GM18526 (cell line): ENCODE measurements around the gene AUTS2.

Experiments
- POLR2A ChIP-seq: IDR thresholded peaks from 3 replicates; pipeline ENCODE4 v1.6.1; 2011; ENCODE audit not compliant: insufficient read length; ENCODE audit errors: extremely low read depth

AUTS2 gene

DNA sequence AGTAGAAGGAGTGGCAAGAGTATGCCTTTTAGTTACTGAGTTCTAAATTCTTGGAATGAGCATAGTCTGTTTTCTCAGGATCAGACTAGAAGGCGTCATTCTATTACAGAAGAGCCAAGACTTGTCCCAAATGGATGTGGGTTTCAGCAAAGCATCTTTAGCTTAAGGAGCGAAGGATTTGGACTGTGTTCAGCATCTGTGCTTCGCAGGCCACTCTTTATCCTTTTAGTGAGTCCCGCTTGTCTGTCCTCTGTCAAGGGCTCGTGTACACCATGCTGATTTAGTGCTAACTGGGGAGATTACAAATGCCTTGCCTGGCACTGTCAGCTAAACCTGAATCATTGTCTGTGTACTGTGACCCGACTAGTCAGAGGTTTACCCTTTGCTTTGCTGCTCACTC is 465.7 kb downstream of the AUTS2 start:
- TF ChIP-seq POLR2A: no peak

DNA sequence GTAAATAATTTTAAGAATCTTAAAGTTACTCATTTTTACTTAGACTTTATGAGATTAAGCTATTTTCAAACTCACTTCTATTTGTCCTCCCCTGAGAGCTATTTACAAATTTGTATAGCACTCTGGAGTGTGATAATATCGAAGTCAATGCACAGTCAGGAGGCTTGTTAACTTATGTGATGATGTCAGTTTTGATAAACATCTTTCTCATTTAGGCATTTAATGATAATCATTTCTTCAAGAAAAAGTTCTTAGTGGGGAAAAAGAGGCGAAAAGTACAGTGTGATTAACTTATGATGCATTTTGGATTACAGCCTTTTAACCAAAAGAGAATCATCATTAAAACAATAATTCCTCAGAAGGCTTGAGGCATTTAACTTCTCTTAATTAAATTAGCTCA is 468.6 kb downstream of the AUTS2 start:
- no peak for TF ChIP-seq POLR2A

DNA sequence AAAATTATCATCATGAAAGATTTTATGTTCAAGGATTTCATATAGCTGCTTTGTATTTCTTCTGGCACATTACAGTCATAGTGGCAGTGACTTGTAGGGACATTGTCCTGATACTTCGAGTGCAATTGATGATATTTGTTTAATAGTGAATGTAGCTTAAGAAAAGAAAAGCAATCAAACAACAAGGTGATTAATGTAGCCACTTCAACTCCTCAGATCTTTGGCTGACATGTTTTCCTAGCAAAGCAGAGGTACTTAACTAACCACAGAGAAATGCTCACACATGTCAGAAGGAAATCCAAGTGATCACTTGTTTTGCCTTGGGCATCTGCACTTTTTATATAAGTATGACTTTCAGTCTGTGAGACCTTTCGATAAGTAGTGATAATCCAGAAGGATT is 470.3 kb downstream of the AUTS2 start:
- no peak for TF ChIP-seq POLR2A

DNA sequence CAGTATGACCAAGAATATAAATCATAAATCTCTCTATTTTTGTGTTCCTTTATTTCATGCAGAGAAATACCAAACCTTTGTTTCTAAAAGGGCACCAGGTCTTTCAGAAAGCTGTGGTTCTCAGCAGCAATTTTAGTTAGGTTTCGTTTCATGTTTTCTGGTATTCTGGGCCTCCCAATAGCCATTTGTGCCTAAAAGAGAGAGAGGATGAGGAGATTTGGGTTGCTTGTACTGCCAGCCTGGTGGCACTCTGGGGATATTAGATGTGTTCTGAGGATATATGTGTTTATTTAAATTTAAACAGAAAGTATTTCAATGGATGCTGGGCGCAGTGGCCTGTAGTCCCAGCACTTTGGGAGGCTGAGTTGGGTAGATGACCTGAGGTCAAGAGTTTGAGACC is 471.7 kb downstream of the AUTS2 start:
- TF ChIP-seq POLR2A: no peak

DNA sequence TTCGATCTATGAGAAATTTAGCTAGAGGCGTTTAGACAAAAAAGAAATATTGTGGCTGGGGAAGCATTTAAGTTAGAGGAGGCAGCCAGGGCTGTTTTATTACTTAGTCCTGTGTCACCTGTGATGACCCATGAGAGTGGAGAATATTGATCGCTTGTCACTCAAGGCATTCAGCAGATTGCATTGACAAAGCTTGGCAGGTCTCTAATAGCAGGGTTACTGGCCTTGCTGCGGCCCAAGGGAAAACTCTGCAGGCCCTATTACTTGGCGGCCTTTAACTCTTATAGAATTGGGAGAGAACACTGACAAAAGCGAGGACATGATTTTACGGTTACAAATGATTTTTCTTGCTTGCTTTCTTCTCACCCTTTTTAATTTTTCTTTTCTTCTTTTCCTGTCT is 473.5 kb downstream of the AUTS2 start:
- TF ChIP-seq POLR2A: no peak

DNA sequence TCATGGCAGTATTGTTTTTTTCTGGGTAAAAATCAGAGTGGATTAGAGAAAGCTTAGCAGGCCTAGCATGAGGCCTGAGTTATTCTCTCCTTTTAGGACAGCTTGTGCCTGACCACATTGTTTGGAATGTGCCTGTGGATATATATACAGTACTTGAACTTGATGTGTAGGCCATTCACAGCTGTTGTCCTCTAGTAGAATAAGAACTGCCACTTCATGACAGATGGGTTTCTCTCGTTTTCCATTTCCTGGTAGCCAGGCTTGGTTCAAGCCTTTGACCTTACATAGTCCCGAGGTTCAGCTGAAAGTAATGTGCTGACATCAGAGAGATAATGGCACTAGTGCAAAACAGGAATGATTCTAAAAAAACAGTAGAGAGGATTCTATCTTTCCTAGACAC is 473.9 kb downstream of the AUTS2 start:
- no peak for TF ChIP-seq POLR2A

DNA sequence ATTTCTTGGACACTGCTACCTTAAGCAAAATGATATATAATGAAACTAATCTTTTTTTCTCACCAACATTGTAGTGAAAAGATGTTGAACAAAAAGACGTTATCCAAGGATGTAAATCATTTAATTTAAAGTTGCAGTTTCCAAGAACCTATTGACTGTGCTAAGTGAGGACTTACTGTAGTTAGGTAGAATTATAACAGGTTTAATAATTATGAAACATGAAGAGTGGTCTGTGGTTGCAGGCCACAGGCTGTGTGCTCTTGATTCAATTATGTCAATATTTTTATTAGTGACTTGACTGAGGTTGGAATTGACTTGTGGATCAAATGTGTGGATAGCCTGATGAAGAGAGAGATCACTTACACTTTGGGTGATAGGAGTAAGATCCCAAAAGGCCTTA is 478.1 kb downstream of the AUTS2 start:
- TF ChIP-seq POLR2A: no peak

DNA sequence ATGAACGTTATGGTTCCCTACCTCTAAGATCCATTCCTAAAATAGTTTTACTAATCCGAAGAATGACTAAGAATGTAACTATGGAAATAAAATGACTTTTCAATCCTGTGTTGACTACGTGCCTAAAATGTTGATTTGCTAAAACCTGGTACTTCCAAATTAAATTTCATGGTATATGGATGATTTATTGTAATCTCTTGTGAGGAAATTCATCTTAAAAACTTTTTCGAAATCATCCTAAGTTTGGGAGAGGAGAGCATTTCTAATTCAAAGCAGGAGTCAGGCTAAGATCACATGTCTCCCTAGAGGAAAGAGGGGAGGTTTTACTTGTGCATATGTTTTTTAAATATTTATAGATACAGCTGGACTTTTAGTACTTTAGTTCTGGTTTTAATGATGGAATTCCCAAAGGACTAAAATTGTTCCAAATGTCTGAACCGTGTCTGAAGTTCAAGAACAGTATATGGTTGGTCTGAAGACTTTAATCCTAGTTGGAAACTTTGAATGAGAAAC is 483.9 kb downstream of the AUTS2 start:
- TF ChIP-seq POLR2A: no peak

DNA sequence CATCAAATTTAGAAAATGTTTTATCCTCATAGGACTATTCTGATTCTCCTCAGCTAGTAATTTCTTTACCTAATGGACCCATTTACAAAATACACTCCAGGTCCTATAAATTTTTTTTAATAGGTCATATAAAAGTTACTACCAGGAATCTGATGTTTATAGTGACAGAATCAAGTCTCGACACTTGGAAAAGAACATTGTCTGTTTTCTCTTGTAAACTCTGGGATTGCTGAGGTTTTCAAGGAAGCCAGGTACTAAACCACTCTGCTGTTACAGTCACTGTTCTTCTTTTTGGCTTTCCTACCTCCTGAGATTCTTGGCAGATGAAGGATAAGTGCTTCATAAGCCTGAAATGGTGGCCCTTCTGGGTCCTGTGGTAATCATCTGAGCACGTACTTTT is 493.1 kb downstream of the AUTS2 start:
- no peak for TF ChIP-seq POLR2A

DNA sequence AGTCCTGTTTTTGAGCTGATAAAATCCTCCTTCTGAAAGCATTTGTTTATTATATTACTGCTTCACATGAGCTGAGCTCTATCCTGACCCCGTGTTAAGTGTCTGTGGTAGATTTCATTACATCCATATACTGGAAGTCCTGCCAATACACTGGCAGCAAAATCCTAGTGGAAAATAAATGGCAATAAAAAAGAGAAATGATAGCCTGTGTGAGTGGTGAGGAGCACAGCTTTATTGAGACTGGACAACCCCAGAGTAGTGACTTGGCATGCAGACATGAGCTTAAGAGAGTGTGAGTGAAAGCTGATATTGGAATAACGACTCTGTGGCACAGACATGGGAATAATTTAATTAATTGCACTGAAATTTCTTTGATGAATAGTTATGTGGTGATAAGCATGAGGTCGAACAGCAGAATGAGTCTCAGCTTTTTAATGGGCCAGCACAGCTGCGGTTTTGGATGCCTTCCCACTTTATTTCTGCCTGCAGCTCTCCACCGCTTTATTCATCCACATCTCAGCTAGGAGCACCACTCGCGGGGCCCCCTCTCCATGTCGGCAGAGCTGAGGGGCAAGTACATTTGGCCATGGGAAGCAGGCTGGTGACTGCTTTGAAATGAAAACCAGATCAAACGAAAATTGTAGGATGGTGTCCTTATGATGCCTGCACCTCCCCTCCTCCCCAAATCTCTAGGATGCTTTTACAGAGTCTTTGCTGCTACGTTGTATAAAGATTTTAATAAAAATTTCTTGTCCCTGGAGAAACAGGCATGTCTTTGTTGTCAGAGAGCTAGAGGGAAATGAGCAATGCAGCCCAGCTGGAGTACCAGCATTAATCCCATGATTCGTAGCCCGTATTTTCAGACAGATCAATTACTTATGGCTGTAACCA is 494.3 kb downstream of the AUTS2 start:
- no peak for TF ChIP-seq POLR2A

DNA sequence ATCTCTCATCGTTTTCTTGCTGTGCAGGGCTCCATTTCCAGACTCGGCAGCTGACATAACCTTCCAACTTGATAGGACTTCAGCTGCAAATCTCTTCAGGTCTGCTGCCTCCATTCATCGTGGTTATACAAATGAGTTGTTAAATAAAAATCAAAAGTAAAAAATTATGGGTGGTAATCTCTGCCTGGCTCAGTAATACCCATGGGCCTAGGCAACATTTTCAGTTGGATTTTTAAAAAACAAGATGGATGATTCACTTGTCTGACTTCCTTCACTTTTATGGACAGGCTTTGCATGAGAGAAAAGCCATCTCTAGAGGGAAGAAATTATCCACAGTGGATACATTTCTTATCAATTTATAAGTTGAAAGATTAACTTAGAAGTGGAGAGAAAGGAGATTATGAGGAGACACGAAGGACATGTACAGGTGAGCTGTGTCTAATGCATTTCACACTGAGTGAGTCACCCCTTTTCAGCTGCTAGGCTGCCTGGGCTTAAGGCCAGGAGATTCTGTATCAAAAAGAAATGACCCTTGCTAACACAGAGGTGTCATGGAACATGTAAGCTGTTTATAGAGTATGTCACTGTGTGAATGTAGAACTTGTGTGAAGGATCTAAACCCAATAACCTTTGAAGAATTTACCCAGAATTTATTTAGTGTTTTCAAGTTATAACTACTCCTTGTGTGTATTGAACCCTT is 495.1 kb downstream of the AUTS2 start:
- no peak for TF ChIP-seq POLR2A

DNA sequence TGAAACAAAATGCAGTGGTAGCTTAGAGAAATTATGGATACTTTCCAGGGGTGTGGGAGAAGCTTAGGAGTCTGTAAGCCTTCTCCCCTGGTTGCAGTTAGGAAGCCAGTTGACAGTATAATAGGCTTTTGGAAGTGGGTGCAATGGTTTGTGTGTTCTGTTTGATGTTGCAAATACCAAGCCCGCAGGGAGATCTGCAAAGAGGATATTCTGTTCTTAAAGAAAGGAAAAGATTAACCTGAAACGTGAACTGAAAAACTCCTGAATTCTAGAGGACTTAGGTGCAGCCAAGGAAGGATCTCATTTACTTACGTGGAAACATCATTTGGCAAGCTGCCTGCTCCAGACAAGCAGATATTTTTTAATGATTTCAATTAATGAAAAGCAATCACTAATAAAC is 496.6 kb downstream of the AUTS2 start:
- no peak for TF ChIP-seq POLR2A

DNA sequence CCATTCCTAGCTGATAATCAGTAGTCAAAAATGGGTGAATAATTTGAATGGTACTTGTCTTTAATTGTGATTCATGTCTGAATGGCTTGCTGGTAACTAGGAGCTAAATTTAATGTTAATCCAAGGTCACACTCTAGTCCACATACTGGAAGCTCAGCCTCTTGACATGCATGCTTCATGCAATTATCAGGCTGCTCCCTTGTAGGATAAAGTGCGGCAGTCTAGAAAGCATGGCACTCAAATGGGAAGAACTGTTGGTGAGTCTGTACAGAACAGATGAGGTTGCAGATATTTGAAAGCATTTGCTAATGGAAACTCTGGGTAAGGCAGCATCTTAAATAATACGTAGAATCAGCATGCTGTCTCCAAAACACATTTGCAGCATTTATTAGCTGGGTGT is 499.4 kb downstream of the AUTS2 start:
- TF ChIP-seq POLR2A: no peak

DNA sequence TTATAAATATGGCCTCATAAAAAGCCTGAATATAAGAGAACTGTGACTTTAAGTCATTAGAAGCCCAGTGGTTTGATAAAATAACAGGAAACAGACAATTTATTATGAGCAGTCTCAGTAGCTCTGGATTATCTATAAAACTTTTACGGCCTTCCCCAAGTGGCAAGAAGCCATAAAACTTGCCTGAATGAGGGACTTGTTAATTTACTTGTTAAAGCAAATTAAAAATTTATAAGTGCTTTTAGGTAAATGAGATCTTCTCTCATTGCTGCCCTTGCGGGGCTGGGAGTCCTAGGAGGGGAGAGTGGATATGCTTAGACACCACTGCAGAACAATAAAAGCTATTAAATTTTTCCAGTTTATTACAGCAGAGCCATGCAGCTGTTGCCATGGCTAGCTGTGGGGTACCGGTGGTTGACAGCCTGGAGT is 499.9 kb downstream of the AUTS2 start:
- no peak for TF ChIP-seq POLR2A

DNA sequence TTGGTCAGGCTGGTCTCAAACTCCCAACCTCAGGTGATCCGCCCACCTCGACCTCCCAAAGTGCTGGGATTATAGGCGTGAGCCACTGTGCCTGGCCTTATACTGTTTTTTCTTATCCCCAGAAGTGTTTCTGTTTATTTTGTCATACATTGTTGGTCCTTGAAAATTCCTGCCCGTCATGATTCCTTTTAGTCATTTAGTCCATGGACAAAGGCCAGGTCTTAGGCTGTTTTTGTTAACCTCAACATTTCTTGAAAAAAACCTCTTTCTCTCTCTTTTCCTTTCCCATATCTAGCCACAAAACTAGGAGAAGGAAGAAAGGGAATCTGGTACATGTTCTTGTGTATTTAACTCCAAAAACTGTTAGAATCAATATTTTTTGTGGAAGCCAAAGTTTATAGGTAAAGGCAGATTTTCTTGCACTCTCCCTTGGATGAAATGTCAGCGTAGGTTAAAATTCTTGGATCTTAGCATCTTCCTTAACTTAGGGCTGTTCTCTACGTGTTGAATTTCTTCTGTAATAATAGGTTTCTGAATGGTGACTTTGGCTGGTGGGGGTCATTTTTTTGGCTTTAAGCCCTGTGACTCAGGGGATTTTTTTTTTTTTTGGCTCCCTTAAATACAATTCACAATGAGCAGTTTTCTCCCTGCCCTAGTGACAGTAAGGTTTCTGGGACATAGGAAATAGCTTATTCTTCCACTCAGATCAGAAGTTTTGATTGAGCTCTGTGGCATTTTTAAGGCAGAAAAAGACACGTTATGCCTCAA is 500.8 kb downstream of the AUTS2 start:
- TF ChIP-seq POLR2A: no peak
